ENCODE results near the gene FLII. TPM values are rescaled to one million over a fixed set of nuclear protein-coding genes. Genes with fewer than 3 reads are reported as not detected.

The FLII gene
- total and polyA plus RNA-seq, 2 of the 8 experiments (the other 6 are each of a cell fraction or from before 2014, with no cell fraction given), result 300 to 549 TPM

DNA sequence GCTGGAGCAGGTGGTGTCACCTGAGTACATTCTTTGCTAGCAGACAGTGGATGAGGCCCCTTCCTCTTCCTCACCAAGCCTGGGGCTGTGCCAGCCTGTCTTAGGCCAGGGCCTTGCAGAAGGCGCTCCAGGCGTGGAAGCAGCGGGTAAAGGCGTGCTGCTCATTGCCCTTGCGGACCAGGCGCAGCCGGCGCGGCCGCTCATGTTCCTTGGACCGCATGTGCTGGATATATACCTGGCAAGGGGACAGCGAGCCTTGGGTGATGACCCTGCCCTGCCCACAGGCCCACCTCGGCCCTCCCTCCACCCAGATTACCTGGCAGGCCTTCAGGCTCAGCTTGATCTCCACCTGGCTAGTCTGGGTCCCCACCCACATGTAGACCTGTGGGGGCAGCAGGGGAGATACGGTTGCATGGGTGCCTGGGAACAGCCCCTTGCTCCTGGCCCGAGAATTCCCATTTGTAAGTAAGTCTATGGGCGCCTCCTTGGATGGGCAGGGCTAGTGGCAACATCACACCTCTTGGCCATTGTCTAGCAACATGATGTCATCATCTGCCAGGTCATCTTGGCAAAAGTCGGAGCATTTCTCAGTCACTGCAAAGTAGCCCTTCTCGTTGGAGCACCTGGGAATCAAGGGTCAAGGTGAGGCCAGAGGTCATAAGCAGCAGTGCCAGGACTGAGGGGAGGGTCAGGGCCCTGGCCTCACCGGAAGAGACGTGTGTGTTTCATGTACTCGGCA, 13.3 kb downstream of the FLII start:
- Histone ChIP-seq H2BK12ac (ENCODE audit: low read depth, low read length) (no peak overlapping the region), H3K4me3 (ENCODE audit: extremely low read depth in 1 of 4, insufficient read depth in 2 of 4, low read depth in 3 of 4, low read length in 4 of 4) (no peak overlapping the region), H3K79me2 (ENCODE audit: control insufficient read depth in 1 of 2, insufficient read depth in 2 of 2, low read length in 2 of 2) (no peaks in the 10 kb centered on the region), H3K9ac (replicated peaks in 1 of 4; ENCODE audit: extremely low read depth in 1 of 4, low read depth in 3 of 4, low read length in 3 of 4) (no peak overlapping the region; a peak in 1 of 7 replicates), H3K56ac (replicated peaks; ENCODE audit: insufficient read length, low read depth, low read length) (no peak overlapping the region), H2AFZ (ENCODE audit: low read length) (no peak overlapping the region), H3K18ac (ENCODE audit: extremely low read depth, low read length) (no peak overlapping the region), H2BK5ac (ENCODE audit: low read depth, low read length) (no peak overlapping the region; the same call in 1 of the 2 replicates), H2BK120ac (replicated peaks; ENCODE audit: low read depth, low read length) (no peak overlapping the region), H3K23ac (ENCODE audit: insufficient read length) (no peak overlapping the region), H2BK20ac (ENCODE audit: low read length) (no peak overlapping the region), H3K27ac (ENCODE audit: low read depth, low read length) (no peak overlapping the region), H3K9me3 (ENCODE audit: insufficient read depth in 2 of 2, low read depth in 1 of 2, low read length in 1 of 2) (no peaks in the 10 kb centered on the region), H2BK15ac (ENCODE audit: low read length) (no peak overlapping the region), H4K5ac (ENCODE audit: insufficient read length, low read depth, low read length) (no peak overlapping the region), H3K4me1 (replicated peaks in 1 of 4; ENCODE audit: control insufficient read depth in 3 of 4, insufficient read depth in 4 of 4, low read length in 3 of 4) (peaks cover 0 to 16% (median 9%) of the 10 kb centered on the region in 4 experiments; a peak in 6 of 7 replicates), H3K79me1 (ENCODE audit: low read depth, low read length) (no peaks in the 10 kb centered on the region), H4K20me1 (replicated peaks in 1 of 2; ENCODE audit: control insufficient read depth in 1 of 2, insufficient read depth in 2 of 2, low read length in 2 of 2) (peaks cover 13 to 23% of the 10 kb centered on the region in 2 experiments), H3K14ac (ENCODE audit: insufficient read length) (no peak overlapping the region), H4K91ac (replicated peaks; ENCODE audit: insufficient read length, low read length) (no peak overlapping the region), H3K36me3 (ENCODE audit: control insufficient read depth in 2 of 4, insufficient read depth in 4 of 4, low read length in 3 of 4) (peaks cover 21 to 51% (median 45%) of the 10 kb centered on the region in 4 experiments), H3K27me3 (replicated peaks in 1 of 4; ENCODE audit: control insufficient read depth in 3 of 4, extremely low read depth in 1 of 4, insufficient read depth in 3 of 4, low read length in 3 of 4) (no peaks in the 10 kb centered on the region), H3K23me2 (ENCODE audit: low read depth, low read length) (peaks cover 5% of the 10 kb centered on the region), H2AK5ac (ENCODE audit: low read depth, low read length) (no peak overlapping the region), H3K4ac (replicated peaks; ENCODE audit: insufficient read length, low read depth, low read length) (no peak overlapping the region), H4K8ac (ENCODE audit: extremely low read depth, insufficient read depth, low read length) (no peak overlapping the region), H3K4me2 (ENCODE audit: insufficient read depth in 1 of 2, low read depth in 2 of 2, low read length in 2 of 2) (no peak overlapping the region; a peak in 1 of 4 replicates)
- FAIRE-seq (no peak), DNase-seq (ENCODE audit: low read depth in 1 of 2, low spot score in 2 of 2) (no peak)
- ChIA-PET POLR2A (ENCODE audit: partially characterized antibody) (interaction anchor here (1.4 to 13.9 kb wide), 5 partner anchors 10 to 22 kb away, joined by 4 to 171 read pairs (median 11); partner anchors contain the start of genes FLII and MIEF2), CTCF (ENCODE audit: partially characterized antibody) (no interaction called here)
- WGBS, 2 experiments (ENCODE audit: extremely low coverage in 1 of 2, insufficient coverage in 1 of 2, insufficient read length in 1 of 2, insufficient replicate concordance in 2 of 2, low coverage in 1 of 2, low lambda C conversion rate in 2 of 2, missing lambda C conversion rate in 1 of 2), result 91% methylated on average over 20 of the region's 21 CpGs; no CpG with 5 or more reads in 1 of the 2 experiments
- no peak for TF ChIP-seq KDM5A (IDR thresholded peaks at IDR 0.05; ENCODE audit: low read length)
- no peak for TF ChIP-seq EP300 (IDR thresholded peaks at IDR 0.05; ENCODE audit: borderline replicate concordance in 1 of 2, low read depth in 2 of 2, low read length in 2 of 2)
- no peak for TF ChIP-seq ZNF274 (IDR thresholded peaks at IDR 0.05; ENCODE audit: borderline replicate concordance, extremely low read depth, low read length)
- no peak; a peak in 2 of 3 replicates for TF ChIP-seq POLR2A (IDR thresholded peaks at IDR 0.05; ENCODE audit: control extremely low read depth in 1 of 2, low read depth in 2 of 2, low read length in 2 of 2)
- TF ChIP-seq SIN3A (conservative IDR thresholded peaks at IDR 0.05 in 1 of 2, IDR thresholded peaks at IDR 0.05 in 1 of 2; ENCODE audit: low read depth in 1 of 2, low read length in 2 of 2), result no peak
- TF ChIP-seq SIX5 (IDR thresholded peaks at IDR 0.05; ENCODE audit: low read depth, low read length), result no peak
- TF ChIP-seq KDM4A (IDR thresholded peaks at IDR 0.05; ENCODE audit: low read depth, low read length, severe bottlenecking), result no peak
- no peak for TF ChIP-seq CREB1 (IDR thresholded peaks at IDR 0.05)
- no peak for TF ChIP-seq MAFK (IDR thresholded peaks at IDR 0.05; ENCODE audit: low read depth, low read length)
- TF ChIP-seq CEBPB (IDR thresholded peaks at IDR 0.05; ENCODE audit: low read depth, low read length), result no peak
- TF ChIP-seq YY1 (IDR thresholded peaks at IDR 0.05; ENCODE audit: low read depth, low read length), result no peak
- no peak for TF ChIP-seq GTF2F1 (IDR thresholded peaks at IDR 0.05; ENCODE audit: borderline replicate concordance, low read depth, low read length)
- no peak for TF ChIP-seq ASH2L (IDR thresholded peaks at IDR 0.05; ENCODE audit: low read length)
- no peak for TF ChIP-seq KDM1A (IDR thresholded peaks at IDR 0.05; ENCODE audit: borderline replicate concordance, low read length)
